Adipose tissue (tissue), 3 donors: ENCODE measurements around the gene ERBB2. TPM values are rescaled to one million over a fixed set of nuclear protein-coding genes. Genes with fewer than 3 reads are reported as not detected.
A peak's percentile ranks its signal among the peaks of the same experiment; 100 is the strongest.
"Not testable (repeated sequence)": the region's sequence is repeated elsewhere in the genome, so short reads cannot be mapped to it uniquely, and the experiment has no call there.

ENCODE experiments used
- H3K27ac ChIP-seq: one replicate; pipeline ENCODE4 v1.5.1; 2013; ENCODE audit warnings: low read depth, low read length
- WGBS, 3 donors: extraction: QIAGEN DNeasy Blood & Tissue Kit; methylation state at CpG; one replicate each; pipeline ENCODE4 v1.1.7; 2013; 5-methylcytosine and 5-hydroxymethylcytosine counted together
- polyA plus RNA-seq, 3 donors: library from polyadenylated mRNA; stranded (reverse); fragments of 200-250 nt; gene quantifications; one replicate each; pipeline ENCODE4 v1.2.3, GENCODE V29; 2013
- donor health status: healthy with polysubstance abuse.
- donor health status: Bipolar disorder and iron deficiency.
- donor health status: healthy.

Gene ERBB2
- polyA plus RNA-seq, 3 donors = 7.2 to 28.0 (median 7.4) TPM

DNA sequence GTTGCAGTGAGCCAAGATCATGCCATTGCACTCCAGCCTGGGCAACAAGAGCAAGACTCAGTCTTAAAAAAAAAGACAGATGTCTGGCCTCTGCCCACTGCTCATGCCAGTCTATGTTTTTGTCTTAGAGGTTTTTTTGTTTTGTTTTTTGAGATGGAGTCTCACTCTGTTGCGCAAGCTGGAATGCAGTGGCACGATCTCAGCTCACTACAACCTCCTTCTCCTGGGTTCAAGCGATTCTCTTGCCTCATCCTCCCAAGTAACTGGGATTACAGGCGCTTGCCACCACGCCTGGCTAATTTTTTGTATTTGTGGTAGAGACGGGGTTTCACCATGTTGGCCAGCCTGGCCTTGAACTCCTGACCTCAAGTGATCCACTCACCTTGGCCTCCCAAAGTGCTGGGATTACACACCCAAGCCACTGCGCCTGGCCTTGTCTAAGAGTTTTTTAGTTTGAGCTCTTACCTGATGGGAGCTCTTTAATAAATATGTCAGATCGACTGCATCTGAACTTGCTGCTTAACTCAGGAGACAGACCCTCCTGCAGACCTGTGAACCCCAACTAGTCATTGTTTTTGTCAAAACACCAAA is 48.7 kb downstream of the ERBB2 start:
- WGBS, 3 donors = 89 to 93% (median 92%) methylated on average over 8 of the region's 8 CpGs
- H3K27ac ChIP-seq = not testable (repeated sequence)

DNA sequence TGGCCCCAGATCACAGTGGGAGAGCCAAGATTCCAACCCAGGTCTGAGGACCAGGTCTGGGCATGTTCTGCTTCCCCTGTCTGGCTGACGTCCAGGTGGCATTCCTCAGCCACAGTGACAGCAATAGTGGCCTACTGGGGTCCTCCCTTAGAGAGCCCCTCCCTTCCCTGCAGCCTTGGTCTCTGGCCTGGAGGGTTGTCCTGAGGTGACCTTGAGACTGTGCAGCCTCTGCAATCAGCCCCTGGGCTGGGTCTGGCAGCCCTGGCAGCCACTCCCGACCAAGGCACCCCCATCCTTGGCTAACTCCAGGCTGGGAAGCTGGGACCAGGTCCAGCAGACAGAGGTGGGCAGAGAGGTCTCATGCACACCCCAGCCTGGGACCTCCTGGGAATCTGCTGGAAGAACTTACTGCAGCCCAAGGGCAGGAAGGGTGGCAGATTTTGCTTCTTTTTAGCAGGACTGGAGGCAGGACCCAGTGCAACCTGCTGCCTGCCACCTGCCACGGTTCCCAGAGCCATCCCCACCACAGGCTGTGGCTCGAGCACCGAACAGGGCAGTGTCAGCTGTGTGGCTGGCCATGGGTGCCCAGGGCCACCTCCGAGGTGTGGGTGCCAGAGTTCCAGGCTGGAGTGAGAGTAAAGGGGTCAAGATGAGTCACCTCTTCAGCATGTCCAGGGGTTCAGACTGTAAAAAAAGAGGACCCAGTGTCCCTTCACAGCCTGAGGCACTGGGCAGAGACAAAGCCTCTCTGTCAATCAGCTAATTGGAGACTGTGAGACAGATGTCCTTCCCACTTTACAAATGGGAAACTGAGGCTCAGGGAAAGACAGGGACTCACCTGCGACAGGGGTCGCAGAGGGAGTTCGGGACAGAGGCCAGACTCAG is 50.5 kb downstream of the ERBB2 start:
- H3K27ac ChIP-seq = no peak overlapping the region
- WGBS, 3 donors = 22 to 75% (median 72%) methylated on average over 9 of the region's 9 CpGs

DNA sequence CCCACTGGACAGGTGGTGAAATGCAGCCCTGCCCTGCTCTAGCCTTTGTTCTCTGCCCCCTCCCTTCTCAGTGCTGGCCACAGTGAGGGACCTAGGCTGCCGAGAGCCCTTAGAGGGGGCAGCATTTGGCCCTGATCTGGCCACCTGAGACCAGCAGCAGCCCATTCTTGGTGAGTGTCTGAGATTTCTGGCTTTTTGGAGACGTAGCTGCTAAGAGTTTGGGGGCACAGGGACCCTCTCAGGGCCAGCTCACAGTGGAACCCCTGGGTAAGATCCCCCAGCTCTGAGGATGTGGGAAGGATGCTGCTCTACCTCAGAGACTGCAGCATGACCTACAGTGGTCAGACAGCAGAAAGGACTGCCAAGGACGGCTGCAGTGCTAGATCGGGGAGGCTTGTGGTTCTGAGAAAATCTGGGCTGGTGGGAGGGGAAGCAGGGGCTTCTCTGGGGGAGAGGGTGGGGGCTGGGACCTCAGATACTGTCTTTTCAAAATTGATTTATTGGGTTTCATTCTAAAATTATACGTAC is 51.2 kb downstream of the ERBB2 start:
- 60 to 69% (median 61%) methylated on average over 5 of the region's 5 CpGs for WGBS, 3 donors
- H3K27ac ChIP-seq = no peak overlapping the region

DNA sequence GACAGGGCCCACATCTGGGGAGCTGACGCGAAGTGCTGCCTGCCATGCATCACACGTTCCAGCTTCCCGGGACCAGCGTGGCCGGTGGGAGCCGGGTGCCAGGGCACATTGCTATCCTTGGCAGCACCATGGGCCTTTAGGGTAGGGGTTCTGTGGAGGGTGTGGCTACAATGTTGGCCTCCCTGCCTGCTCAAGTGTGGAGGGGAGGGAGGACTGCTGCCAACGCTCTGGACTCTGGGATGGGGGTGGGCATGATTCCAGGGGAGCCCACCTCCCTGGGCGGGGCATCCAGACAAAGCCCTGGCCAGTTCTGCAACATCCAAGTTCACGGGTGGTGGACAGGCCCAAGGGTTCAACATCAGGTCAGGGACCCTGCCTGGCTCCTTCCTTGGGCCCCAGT is 51.8 kb downstream of the ERBB2 start:
- WGBS, 3 donors = 49 to 57% (median 52%) methylated on average over 10 of the region's 10 CpGs
- H3K27ac ChIP-seq = no peak overlapping the region

DNA sequence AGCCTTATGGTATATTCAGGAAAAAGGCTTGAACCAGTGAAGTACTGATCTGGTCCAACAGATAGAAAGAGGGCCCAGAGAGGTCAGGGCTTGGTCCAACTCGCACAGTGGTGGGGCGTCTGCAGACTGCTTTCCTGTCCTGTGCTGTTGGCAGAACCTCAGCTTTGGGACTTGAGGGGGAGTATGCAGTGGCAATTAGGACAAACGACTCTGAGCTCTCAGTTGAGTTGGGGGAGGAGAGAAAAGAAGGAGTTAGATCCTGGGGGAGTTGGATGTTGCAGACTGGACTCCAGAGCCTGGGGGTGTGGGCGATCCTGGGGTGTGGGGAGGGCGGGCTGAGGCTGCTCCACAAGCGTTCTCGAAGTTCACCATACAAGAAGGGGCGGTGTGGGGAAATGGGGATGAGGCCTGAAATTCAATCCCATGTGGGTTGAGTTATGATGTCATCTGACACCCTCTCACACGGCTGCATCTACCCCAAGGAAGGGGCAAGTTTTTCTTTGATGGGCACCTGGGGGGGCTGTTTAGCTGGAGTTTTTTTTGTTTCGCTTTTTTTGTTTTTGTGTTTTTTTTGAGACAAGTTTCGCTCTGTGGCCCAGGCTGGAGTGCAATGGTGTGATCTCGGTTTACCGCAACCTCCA is 52.5 kb downstream of the ERBB2 start:
- no peak overlapping the region for H3K27ac ChIP-seq
- WGBS, 3 donors = 75 to 84% (median 79%) methylated on average over 13 of the region's 13 CpGs

DNA sequence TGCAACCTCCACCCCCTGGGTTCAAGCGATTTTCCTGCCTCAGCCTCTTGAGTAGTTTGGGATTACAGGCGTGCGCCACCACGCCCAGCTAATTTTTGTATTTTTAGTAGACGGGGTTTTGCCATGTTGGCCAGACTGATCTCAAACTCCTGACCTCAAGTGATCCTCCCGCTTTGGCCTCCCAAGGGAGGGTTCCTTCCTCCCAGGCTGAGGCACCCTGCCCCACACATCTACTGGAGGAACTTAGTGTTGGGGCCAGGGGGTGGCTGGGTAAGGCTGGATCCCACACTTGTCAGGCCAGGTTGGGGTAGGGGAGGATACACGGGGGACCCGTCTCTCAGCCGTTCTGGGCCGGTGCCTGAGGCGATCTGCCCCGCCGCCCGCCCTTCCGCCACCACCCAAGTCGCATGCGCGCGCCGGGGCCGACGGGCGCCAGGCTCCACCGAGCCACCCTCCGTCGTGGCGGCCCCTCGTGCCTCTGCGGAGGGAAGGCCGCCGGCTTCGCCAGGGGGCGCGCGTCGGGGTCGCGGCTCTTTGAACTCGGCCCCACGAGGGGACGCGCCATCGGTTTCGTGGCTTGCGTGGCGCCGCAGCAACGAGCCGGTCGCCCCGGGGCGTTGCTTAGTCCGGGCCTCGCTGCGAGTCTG is 53.8 kb downstream of the ERBB2 start:
- 3 to 9% (median 4%) methylated on average over 54 to 55 of the region's 55 CpGs for WGBS, 3 donors

DNA sequence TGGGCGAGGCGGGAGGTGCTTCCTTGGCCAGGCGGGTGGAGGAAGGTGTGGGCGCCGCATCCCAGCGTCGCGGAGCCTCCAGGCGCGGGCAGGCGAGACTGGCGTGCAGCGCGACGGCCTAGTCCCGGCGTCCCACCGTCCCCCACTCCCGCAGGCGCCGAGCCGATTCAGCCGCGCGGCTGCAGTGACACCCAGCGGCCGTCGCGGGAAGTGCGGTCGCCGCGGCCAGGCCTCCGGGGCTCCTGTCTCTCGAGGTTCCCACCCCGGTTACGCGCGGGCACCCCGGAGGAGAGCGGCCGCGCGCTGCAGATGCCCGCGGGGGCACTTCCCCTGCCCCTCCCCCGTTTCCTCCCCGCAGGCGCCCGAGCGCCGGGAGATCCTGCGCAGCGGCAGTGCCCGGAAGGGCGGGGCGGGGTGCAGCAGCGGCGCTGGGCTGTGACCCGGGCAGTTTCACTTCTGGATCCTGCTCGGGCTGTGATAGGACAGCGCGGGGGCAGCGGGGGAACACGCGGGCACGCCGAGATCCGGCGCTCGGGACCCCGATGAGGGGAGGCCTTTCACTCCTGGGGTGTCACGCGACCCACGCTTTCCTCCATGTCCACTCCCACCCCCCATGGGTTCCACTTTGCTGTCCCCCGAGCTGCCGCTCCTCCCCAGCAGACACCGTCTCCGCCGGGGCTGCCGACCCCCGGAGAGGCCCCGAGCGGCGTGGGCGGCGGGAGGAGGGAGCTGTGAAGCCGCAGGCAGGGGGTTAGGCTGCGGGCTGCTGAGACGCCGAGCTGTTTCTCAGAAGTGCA is 54.5 kb downstream of the ERBB2 start:
- 0% methylated on average over 44 to 91 of the region's 91 CpGs for WGBS, 3 donors
- peak overlapping the region; percentile 48 for H3K27ac ChIP-seq

More for the DNA sequence above, 53.8 kb downstream of the ERBB2 start:
- peak overlapping the region; percentile 48 for H3K27ac ChIP-seq

DNA sequence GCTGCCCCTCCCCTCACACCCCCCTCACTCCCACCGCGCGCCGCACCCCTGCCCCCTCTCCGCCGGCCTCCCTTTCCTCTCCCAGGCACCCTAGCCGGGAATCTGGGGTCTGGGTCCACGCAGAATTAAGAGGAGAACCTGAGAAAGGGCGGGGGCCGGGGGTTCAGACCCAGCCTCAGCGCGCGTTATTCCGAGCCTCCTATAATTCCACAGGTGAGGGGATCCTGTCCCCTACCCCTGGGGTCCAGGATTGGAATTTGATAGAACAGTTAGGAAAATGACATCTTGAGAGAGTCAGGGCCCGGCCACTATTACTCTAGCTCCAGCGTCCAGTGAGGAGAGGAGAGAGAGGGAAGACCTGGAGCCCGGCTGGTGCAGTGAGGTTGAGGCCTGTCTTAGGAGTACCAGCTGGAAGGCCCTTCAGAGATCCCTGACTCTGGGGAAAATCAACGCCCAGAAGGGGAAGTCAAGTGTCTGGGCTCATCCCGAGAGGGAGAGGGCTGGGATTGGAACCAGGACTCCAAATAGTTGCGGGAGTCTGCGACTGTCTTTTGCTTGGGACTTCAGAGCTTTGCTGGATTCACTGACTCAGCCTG is 55.2 kb downstream of the ERBB2 start:
- H3K27ac ChIP-seq = peak overlapping the region; percentile 48
- WGBS, 3 donors = 34 to 41% (median 39%) methylated on average over 18 to 20 of the region's 21 CpGs

DNA sequence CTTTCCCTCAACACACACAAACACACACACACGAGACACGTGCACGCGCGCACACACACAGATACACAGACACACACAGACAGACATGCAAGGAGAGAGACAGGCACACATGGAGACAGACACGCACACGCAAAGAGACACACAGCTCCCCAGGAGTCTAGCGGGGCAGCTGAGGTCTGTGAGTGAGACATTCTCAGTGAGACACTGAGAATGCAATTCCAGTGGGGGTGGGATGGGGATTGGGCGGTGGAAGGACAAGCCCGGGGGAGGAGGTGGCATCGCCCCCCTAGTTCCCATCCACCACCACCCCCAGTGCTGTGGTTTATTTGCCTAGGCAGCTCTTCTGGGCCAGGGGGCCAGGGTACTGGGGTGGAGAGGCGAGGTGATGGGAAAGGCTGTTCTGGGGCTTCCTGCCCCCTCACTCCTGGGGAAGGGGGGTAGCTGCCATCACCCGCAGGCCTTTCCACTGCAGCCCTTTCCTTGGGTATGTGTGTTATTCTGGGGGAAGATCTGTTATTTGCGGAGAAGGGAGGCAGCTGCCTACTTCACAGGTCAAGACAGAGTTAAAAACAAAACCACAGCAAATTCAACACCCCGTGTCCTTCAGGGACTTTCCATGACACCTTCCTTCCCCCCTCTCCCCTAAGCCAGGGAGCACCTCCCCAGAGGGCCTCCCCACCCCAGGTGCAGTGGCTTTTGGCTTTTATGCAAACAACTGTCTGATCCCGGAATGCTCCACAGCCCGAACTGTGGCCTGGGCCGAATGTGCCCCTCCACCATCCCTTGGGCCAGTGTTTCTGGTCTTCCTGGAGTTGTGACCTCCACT is 55.9 kb downstream of the ERBB2 start:
- H3K27ac ChIP-seq = no peak overlapping the region
- 58 to 63% (median 61%) methylated on average over 18 of the region's 18 CpGs for WGBS, 3 donors

DNA sequence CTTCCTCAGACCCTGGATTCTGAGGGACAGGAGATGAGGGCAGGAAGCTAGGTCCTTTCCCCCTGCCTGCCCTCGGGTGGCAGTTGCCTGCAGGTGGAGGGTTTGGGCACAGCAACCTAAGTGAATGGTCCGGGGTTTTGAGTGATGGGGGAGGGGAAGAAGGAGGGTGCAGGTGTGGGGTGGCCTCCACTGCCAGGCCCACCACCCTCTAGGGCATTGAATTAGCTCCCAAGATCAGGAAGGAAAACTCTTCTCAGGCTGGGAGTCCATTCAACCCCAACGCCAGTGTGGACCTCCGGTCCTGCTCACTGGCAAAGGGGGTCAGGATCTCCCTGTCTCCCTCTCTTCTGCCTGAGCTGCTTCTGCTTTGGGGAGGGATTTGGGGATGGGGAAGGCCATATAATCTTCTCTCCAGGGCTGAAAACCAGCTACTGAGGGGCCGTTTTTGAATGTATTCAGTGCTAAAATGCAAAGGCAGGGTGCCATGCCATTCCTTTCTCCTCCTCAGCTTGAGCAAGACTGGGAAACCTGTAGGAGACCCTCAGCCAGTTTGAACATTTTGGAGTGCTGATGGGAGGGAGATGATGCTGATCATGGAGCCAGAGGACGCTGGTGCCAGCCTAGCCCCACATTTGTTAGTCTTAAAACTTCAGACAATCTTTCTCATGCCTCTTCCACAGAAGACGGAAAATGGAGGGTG is 56.7 kb downstream of the ERBB2 start:
- 51 to 68% (median 60%) methylated on average over 7 of the region's 7 CpGs for WGBS, 3 donors
- H3K27ac ChIP-seq = no peak overlapping the region

DNA sequence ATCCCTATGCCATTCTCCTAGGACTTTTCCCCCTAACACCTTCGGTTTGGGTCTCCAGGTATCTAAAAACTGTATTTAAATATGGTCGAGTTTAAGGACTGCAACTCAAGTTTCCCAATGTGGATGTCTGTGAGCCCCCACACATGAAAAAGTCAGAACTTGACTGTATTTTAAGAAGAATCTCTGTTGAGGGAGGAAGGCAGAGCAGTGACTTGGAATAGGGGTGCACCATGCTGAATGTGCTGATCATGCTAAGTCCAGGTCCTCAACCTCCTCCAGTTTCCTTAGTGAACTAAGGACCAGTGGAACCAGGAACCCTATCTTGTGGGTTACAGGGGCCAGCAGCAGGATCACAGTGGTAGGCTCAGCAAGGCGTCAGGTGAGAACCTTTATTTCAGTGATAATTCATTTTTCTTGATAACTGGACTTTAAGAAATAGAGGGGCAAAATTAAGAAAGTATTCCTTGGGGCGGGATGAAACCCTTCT is 57.4 kb downstream of the ERBB2 start:
- WGBS, 3 donors = 78 to 87% (median 87%) methylated on average over 4 of the region's 4 CpGs
- H3K27ac ChIP-seq = no peak overlapping the region

DNA sequence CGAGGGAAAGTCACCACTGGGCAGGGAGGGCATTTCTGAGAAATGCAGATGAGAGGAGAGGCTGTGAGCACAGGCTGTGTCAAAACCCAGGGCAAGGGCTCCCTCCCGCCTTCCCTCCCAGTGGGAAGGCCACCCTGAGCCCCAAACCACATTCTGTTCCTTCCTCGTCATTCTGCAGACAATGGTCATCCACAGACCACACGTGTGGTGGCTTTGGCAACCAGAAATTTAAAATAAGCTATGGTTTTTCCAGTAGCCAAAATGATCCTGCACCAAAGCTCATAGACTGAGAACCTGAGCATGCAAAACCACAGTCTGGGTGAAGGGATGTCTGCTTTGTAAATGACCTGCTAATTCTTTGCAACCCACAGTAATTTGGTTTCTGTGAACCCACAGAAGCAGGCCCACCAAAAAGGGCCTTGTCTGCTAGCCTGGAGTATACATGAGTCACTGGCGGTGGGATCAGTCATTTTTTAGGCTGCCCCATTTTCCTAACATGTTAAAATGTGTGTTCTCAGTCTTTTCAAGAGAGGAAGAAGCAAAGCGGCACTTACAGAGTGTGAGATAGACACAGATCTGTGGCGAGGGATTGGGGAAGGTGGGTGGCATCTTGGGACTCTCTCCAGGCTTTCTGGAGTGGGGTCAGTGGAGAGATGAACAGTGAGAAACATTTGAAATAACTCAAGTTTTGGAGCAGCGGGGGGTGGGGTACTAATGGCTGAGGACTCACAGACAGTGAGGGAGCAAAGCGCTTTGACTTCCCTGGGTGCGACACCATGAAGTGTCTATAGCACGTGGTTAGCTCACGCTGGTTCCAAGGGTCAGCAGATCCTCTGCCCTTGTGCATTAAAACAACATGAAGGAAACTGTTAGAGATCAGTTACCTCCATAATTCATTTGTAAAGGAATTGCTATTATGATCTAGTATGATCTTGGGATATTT is 58.3 kb downstream of the ERBB2 start:
- H3K27ac ChIP-seq = no peak overlapping the region
- WGBS, 3 donors = 54 to 67% (median 64%) methylated on average over 12 of the region's 12 CpGs

DNA sequence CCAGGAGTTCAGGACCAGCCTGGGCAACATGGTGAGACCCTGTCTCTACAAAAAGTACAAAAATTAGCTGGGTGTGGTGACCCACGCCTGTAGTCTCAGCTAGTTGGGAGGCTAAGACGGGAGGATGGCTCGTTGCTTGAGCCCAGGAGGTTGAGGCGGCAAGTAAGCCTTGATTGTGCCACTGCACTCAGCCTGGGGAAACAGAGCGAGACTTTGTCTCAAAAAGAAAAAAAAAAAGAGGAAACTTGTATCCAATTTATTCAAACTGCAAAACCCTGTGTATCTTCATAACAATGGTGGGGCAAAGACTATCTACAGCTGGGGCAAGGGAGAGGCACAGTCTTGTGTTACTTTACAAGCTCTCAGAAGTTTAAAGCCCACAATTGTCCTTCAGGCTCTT is 59.3 kb downstream of the ERBB2 start:
- WGBS, 3 donors = 75 to 89% (median 85%) methylated on average over 5 of the region's 5 CpGs
- H3K27ac ChIP-seq = no peak overlapping the region

DNA sequence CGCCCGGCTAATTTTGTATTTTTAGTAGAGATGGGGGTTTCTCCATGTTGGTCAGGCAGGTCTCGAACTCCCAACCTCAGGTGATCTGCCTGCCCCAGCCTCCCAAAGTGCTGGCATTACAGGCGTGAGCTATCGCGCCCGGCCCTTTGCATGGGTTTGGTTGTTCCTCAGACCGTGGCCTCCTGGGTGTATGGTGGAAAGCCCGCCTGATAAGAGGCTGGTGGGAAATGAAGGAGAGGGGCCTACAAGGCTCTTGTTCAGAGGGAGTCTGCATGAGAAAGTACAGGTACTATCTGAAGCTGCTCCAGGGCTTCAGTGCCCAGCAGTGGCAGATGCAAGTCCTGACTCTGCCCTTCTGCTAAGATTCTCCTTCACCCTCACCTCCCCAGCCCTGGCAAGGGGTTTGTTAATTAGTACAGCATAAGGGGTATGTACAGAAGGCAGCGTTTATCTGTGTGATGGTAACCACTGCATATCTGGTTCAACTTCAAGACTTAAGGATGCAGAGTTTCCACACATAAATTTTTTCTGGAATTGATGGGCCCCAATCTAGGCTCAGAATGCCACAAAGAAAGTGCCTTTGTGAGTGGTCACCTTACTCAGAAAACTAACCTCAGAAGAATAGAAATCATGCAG is 62.1 kb downstream of the ERBB2 start:
- H3K27ac ChIP-seq = no peak overlapping the region
- WGBS, 3 donors = 92 to 95% (median 94%) methylated on average over 8 to 10 of the region's 10 CpGs
